HepG2 (cell line): Measurements from ENCODE around the gene TPR. TPM values are rescaled to one million over a fixed set of nuclear protein-coding genes. Genes with fewer than 3 reads are reported as not detected.

ENCODE experiments used
- ATAC-seq: fragments of 200-7000 bp; cut with Tn5 transposase; 3 replicates; pipeline ENCODE4 v1.9.1; 2020; ENCODE audit warnings: mild to moderate bottlenecking, moderate library complexity
- BruUV-seq: library from RNA; stranded (reverse); fragments of 400-500 nt; replicated peaks from 2 replicates; lab custom pipeline; 2021; lab: Mats Ljungman, UMichigan
- CTCF ChIA-PET: fragments of 300-600 bp; formaldehyde crosslinking; extraction: SDS; loops from one replicate; lab custom pipeline; 2021; ENCODE audit warnings: low total read pairs, inconsistent platforms, low intra/inter-chr PET ratio; lab: Yijun Ruan, JAX
- POLR2A ChIA-PET: fragments of 350-600 bp; sonication (Branson Sonifier 250); formaldehyde crosslinking; loops from one replicate; lab custom pipeline; 2020; ENCODE audit warnings: antibody characterized with exemption, inconsistent platforms; lab: Yijun Ruan, JAX
- DNase-seq: peaks from one replicate; pipeline ENCODE4 v3.0.0-alpha.2; 2015; ENCODE audit warnings: low spot score
- FAIRE-seq: peaks from 3 replicates; lab custom pipeline; 2011; peaks lifted over from hg19 to GRCh38; lab: Jason Lieb, UNC
- H2AFZ ChIP-seq: one replicate; pipeline ENCODE4 v1.6.1; 2011; ENCODE audit warnings: low read length, inconsistent platforms
- H3K27ac ChIP-seq: fragments of 300-600 bp; 3 replicates; pipeline ENCODE4 v1.8.0; 2011; ENCODE audit warnings: mixed run types, mild to moderate bottlenecking, mixed read lengths, low read length, inconsistent platforms; ENCODE audit not compliant: insufficient read depth; ENCODE audit errors: extremely low read length
- H3K27me3 ChIP-seq, 2 experiments: fragments of 200-600 bp in 1 of 2; 2 replicates in 1 of 2; 3 replicates in 1 of 2; pipeline versions ENCODE4 v1.6.0 to v1.8.0; 2011; ENCODE audit warnings: low read length in 2 of 2, mild to moderate bottlenecking in 2 of 2, moderate library complexity in 2 of 2, inconsistent platforms in 1 of 2; ENCODE audit not compliant: insufficient read depth in 2 of 2, control insufficient read depth in 1 of 2
- H3K36me3 ChIP-seq, 2 experiments: fragments of 200-600 bp in 1 of 2; replicated peaks in 1 of 2; 2 replicates in 1 of 2; 3 replicates in 1 of 2; pipeline versions ENCODE4 v1.5.1 to v1.8.0; 2011; ENCODE audit warnings: low read length in 2 of 2, inconsistent platforms in 1 of 2; ENCODE audit not compliant: insufficient read depth in 2 of 2, control insufficient read depth in 1 of 2
- H3K4me1 ChIP-seq: 2 replicates; pipeline ENCODE4 v1.5.1; 2012; ENCODE audit warnings: low read length, inconsistent platforms; ENCODE audit not compliant: insufficient read depth
- H3K4me2 ChIP-seq: 2 replicates; pipeline ENCODE4 v1.6.0; 2011; ENCODE audit warnings: low read depth, low read length, inconsistent platforms
- H3K4me3 ChIP-seq, 3 experiments: fragments of 200-600 bp in 1 of 3; sonication (generic), shearing (Covaris generic) in 1 of 3; replicated peaks in 1 of 3; 2 replicates each; pipeline ENCODE4 v1.5.1; 2011 to 2016; ENCODE audit warnings: low read length in 3 of 3, inconsistent platforms in 2 of 3, low read depth in 2 of 3, mild to moderate bottlenecking in 2 of 3, control low read depth in 1 of 3, mixed read lengths in 1 of 3; ENCODE audit not compliant: insufficient read depth in 1 of 3
- H3K79me2 ChIP-seq: one replicate; pipeline ENCODE4 v1.6.1; 2011; ENCODE audit warnings: low read length, inconsistent platforms; ENCODE audit not compliant: insufficient read depth
- H3K9ac ChIP-seq: 2 replicates; pipeline ENCODE4 v1.6.0; 2011; ENCODE audit warnings: mild to moderate bottlenecking, low read depth, low read length, inconsistent platforms; ENCODE audit not compliant: insufficient read depth
- H3K9me3 ChIP-seq: 2 replicates; pipeline ENCODE4 v1.5.1; 2012; ENCODE audit warnings: mild to moderate bottlenecking, low read length
- H4K20me1 ChIP-seq: 2 replicates; pipeline ENCODE4 v1.6.0; 2011; ENCODE audit warnings: inconsistent platforms, mild to moderate bottlenecking, low read length, moderate library complexity; ENCODE audit not compliant: insufficient read depth
- ARNTL ChIP-seq: sonication (generic); formaldehyde crosslinking; IDR thresholded peaks from 2 replicates; pipeline ENCODE4 v1.4.0; 2020; ENCODE audit warnings: mild to moderate bottlenecking, missing genetic modification reagents
- CEBPB ChIP-seq: IDR thresholded peaks from 2 replicates; pipeline ENCODE4 v1.6.1; 2011; ENCODE audit warnings: low read depth, low read length, improper control_type of control experiment, borderline replicate concordance
- CENPT ChIP-seq: sonication (generic); formaldehyde crosslinking; IDR thresholded peaks from 2 replicates; pipeline ENCODE4 v1.8.0; 2022; ENCODE audit warnings: low read depth, mild to moderate bottlenecking, moderate library complexity, missing genetic modification reagents
- CERS6 ChIP-seq: sonication (generic); formaldehyde crosslinking; IDR thresholded peaks from 2 replicates; pipeline ENCODE4 v1.5.0; 2020; ENCODE audit warnings: missing genetic modification reagents
- HHEX ChIP-seq: IDR thresholded peaks from 2 replicates; pipeline ENCODE4 v1.6.1; 2016; ENCODE audit warnings: control low read depth
- HMG20B ChIP-seq: conservative IDR thresholded peaks from 2 replicates; pipeline ENCODE4 v1.6.1; 2016; ENCODE audit warnings: missing genetic modification reagents, missing compliant biosample characterization
- KLF11 ChIP-seq: IDR thresholded peaks from 2 replicates; pipeline ENCODE4 v1.6.1; 2016; ENCODE audit warnings: missing compliant biosample characterization
- PHF5A ChIP-seq: IDR thresholded peaks from one replicate; pipeline ENCODE4 v1.6.1; 2018; ENCODE audit warnings: low read depth, missing genetic modification reagents; ENCODE audit not compliant: unreplicated experiment
- TBP ChIP-seq: sonication (generic); formaldehyde crosslinking; IDR thresholded peaks from 2 replicates; pipeline ENCODE4 v1.5.0; 2020; ENCODE audit warnings: missing genetic modification reagents
- TCF7 ChIP-seq: sonication (generic); IDR thresholded peaks from 2 replicates; pipeline ENCODE4 v1.6.1; 2016; ENCODE audit warnings: antibody characterized with exemption, low read depth
- THAP11 ChIP-seq: IDR thresholded peaks from 2 replicates; pipeline ENCODE4 v1.6.1; 2016; ENCODE audit warnings: missing biosample characterization, missing genetic modification reagents
- TRAFD1 ChIP-seq: sonication (generic); formaldehyde crosslinking; IDR thresholded peaks from 2 replicates; pipeline ENCODE4 v1.5.1; 2020; ENCODE audit warnings: missing genetic modification reagents, mild to moderate bottlenecking, borderline replicate concordance
- TSC22D2 ChIP-seq: sonication (generic); formaldehyde crosslinking; IDR thresholded peaks from 2 replicates; pipeline ENCODE4 v1.5.1; 2020; ENCODE audit warnings: missing genetic modification reagents, mild to moderate bottlenecking, borderline replicate concordance
- ZBTB14 ChIP-seq: sonication (generic); formaldehyde crosslinking; IDR thresholded peaks from 2 replicates; pipeline ENCODE4 v1.4.0; 2020; ENCODE audit warnings: missing genetic modification reagents
- ZMAT5 ChIP-seq: sonication (generic); formaldehyde crosslinking; IDR thresholded peaks from 2 replicates; pipeline ENCODE4 v1.5.0; 2020; ENCODE audit warnings: mild to moderate bottlenecking, low read depth, missing genetic modification reagents, borderline replicate concordance
- ZMYM4 ChIP-seq: sonication (generic); formaldehyde crosslinking; IDR thresholded peaks from 2 replicates; pipeline ENCODE4 v1.8.1; 2023; ENCODE audit warnings: mild to moderate bottlenecking, missing genetic modification reagents
- ZNF251 ChIP-seq: sonication (generic); formaldehyde crosslinking; IDR thresholded peaks from 2 replicates; pipeline ENCODE4 v1.9.0; 2021; ENCODE audit warnings: mild to moderate bottlenecking, missing genetic modification reagents
- ZNF597 ChIP-seq: sonication (generic); formaldehyde crosslinking; IDR thresholded peaks from 2 replicates; pipeline ENCODE4 v1.5.0; 2020; ENCODE audit warnings: missing genetic modification reagents
- in situ Hi-C: cut with HindIII; loops from 2 replicates; pipeline ENCODE4 v1.10.0; 2017; ENCODE audit warnings: low pct_unique_long_range_greater_than_20kb; ENCODE audit not compliant: extremely low pct_ligation_motif_present
- intact Hi-C: fragments of 100-400 bp; cut with micrococcal nuclease; formaldehyde crosslinking; loops from one replicate; pipeline ENCODE4 v1.10.0; 2022; ENCODE audit not compliant: unreplicated experiment
- polyA plus RNA-seq, 8 experiments: library from polyadenylated mRNA; depleted of rRNA in 3 of 8; stranded (reverse) in 7 of 8; unstranded in 1 of 8; fragments of >200 nt; fragmentation: Illumina TruSeq in 4 of 8; extraction: Trizol in 4 of 8; gene quantifications; 2 replicates each; pipeline versions ENCODE4 v1.2.1 to v1.2.3, GENCODE V29; 2011 to 2016; ENCODE audit warnings: low read depth in 4 of 8, missing spikeins in 1 of 8, mixed read lengths in 1 of 8; ENCODE audit not compliant: insufficient read depth in 1 of 8
- total RNA-seq, 5 experiments: library from RNA; depleted of rRNA; stranded (reverse); fragments of >200 nt; fragmentation: Illumina TruSeq; extraction: Trizol; gene quantifications; 2 replicates each; pipeline ENCODE4 v1.2.3, GENCODE V29; 2016; ENCODE audit warnings: low read depth in 1 of 5

Gene TPR
- total and polyA plus RNA-seq, 2 of the 13 experiments (the other 11 are each of a cell fraction or from before 2014, with no cell fraction given): 78.9 to 81.7 TPM

- intact Hi-C loops (no loop called here), in situ Hi-C loops (no loop called here)
- H3K4me3 ChIP-seq: no peak overlapping the region
- H3K9ac ChIP-seq: no peak overlapping the region
- CTCF ChIA-PET: no interaction called here
- no peak overlapping the region for H3K27ac ChIP-seq
- no TSS peak for BruUV-seq
- H3K4me2 ChIP-seq: no peak overlapping the region
- no peaks in the 10 kb centered on the region for H3K27me3 ChIP-seq
- no peaks in the 10 kb centered on the region for H4K20me1 ChIP-seq
- H3K36me3 ChIP-seq: peaks cover 0 to 9% of the 10 kb centered on the region in 2 experiments; a peak in 2 of 5 replicates
- no peaks in the 10 kb centered on the region for H3K9me3 ChIP-seq
- H3K79me2 ChIP-seq: no peaks in the 10 kb centered on the region
- no peak for ATAC-seq
- no peak for DNase-seq
- H3K4me1 ChIP-seq: no peaks in the 10 kb centered on the region
- TF ChIP-seq THAP11 (CRISPR knock-in tag): no peak
- no peak for TF ChIP-seq TCF7
- no peak for TF ChIP-seq CEBPB
- no peak for TF ChIP-seq ARNTL (CRISPR knock-in tag)
- no peak for TF ChIP-seq PHF5A (CRISPR knock-in tag)
- no peak for TF ChIP-seq ZNF597 (CRISPR knock-in tag)
- TF ChIP-seq ZMYM4 (CRISPR knock-in tag): no peak
- TF ChIP-seq ZMAT5 (CRISPR knock-in tag): no peak
- no peak for TF ChIP-seq CENPT
- TF ChIP-seq TRAFD1 (CRISPR knock-in tag): no peak
- TF ChIP-seq TSC22D2: no peak
- TF ChIP-seq TBP (CRISPR knock-in tag): no peak
- no peak for TF ChIP-seq CERS6 (CRISPR knock-in tag)
- TF ChIP-seq ZBTB14: no peak
- no peak for TF ChIP-seq HMG20B (CRISPR knock-in tag)
- no peak for TF ChIP-seq ZNF251 (CRISPR knock-in tag)
- no peak for TF ChIP-seq KLF11 (CRISPR knock-in tag)
- no peak for TF ChIP-seq HHEX (CRISPR knock-in tag)
- FAIRE-seq: no peak
- POLR2A ChIA-PET: no interaction called here
- H2AFZ ChIP-seq: no peak overlapping the region
These were observed 45.3 kb upstream of the TPR start for GRCh38 chr1:186420311-186420710.
